HCT116 (cell line): ENCODE measurements around the gene ZNF724.

Source experiments
- EZH2 ChIP-seq: fragments of 200-600 bp; sonication (generic); IDR thresholded peaks from 2 replicates; pipeline ENCODE4 v1.6.1; 2017; ENCODE audit warnings: antibody characterized with exemption, mixed run types
- TF ChIP-seq, protein P1 (sequence below), 3 experiments: fragments of 200-600 bp in 1 of 3; sonication (generic) in 1 of 3; IDR thresholded peaks in 2 of 3; conservative IDR thresholded peaks in 1 of 3; 2 replicates each; pipeline ENCODE4 v1.5.1; 2012 to 2017; ENCODE audit warnings: low read depth in 2 of 3, low read length in 2 of 3, antibody characterized with exemption in 1 of 3, borderline replicate concordance in 1 of 3, control low read depth in 1 of 3, mild to moderate bottlenecking in 1 of 3, mixed read lengths in 1 of 3, mixed run types in 1 of 3, moderate library complexity in 1 of 3; ENCODE audit not compliant: insufficient read depth in 1 of 3

DNA sequence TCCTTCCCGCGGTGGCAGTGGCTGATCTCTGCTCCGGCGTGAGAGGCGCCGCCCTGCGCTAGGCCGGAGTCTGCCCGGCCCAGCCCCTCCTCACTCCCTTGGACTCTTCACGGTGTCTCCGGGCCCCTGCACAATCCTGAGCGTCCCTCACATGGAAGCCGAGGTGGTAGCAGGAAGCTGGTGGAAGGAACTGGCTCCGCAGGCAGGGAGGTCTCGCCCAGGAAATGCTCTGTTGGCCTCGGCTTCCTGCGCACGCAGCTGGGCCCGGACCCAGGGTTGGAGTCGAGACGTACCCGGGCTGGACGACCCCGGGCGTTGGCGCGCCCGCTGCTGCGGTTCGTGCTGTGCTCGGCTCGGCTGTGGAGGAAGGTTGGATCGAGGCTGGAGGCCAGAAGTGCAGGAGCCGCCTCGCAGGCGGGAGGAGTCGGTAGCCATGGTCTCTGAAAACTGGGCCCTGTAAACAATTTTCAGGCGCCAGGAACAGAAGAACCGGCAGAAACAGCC is 46.3 kb downstream of the ZNF724 start:
- TF ChIP-seq, protein P1, sequence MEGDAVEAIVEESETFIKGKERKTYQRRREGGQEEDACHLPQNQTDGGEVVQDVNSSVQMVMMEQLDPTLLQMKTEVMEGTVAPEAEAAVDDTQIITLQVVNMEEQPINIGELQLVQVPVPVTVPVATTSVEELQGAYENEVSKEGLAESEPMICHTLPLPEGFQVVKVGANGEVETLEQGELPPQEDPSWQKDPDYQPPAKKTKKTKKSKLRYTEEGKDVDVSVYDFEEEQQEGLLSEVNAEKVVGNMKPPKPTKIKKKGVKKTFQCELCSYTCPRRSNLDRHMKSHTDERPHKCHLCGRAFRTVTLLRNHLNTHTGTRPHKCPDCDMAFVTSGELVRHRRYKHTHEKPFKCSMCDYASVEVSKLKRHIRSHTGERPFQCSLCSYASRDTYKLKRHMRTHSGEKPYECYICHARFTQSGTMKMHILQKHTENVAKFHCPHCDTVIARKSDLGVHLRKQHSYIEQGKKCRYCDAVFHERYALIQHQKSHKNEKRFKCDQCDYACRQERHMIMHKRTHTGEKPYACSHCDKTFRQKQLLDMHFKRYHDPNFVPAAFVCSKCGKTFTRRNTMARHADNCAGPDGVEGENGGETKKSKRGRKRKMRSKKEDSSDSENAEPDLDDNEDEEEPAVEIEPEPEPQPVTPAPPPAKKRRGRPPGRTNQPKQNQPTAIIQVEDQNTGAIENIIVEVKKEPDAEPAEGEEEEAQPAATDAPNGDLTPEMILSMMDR (IDR thresholded peaks at IDR 0.05 in 2 of 3, conservative IDR thresholded peaks at IDR 0.05 in 1 of 3; ENCODE audit: borderline replicate concordance in 1 of 3, insufficient read depth in 1 of 3, low read depth in 2 of 3, low read length in 2 of 3), result no peak
- TF ChIP-seq EZH2, result no peak
